Prostate gland (tissue), 2 donors: ENCODE data around the gene KPNA3.

Experiments
- POLR2AphosphoS5 ChIP-seq: sonication (generic); formaldehyde crosslinking; IDR thresholded peaks from one replicate; pipeline ENCODE4 v1.6.1; 2017; ENCODE audit warnings: antibody characterized with exemption
- TF ChIP-seq, protein P1 (sequence below), 4 experiments: fragments of 200-600 bp in 2 of 4; fragments of 450-650 bp in 2 of 4; sonication (generic) in 2 of 4; IDR thresholded peaks; 1 replicate in 3 of 4; 2 replicates in 1 of 4; pipeline ENCODE4 v1.5.1; 2016 to 2019; ENCODE audit warnings: antibody characterized with exemption in 4 of 4, mild to moderate bottlenecking in 2 of 4, moderate library complexity in 2 of 4

DNA sequence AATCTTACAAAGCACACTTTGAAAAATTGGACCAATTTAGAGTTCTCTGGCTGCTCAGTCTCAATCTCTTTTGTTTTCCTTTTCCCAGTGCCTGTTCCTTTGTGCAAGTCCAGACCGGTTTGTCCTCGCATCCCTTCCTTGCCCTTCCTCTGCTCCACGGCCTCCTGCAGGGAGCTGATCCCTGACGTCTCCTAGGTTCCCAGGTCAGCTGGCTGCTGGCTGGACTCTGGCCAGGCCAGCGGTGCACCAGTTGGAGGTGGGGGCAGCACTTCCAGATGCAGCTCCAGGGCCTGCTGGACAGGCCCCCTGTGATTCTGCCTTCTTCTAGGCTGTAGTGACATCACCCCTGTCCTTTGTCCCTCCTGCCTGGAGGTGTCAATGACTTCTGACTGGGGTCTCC lies 44.0 kb upstream of the KPNA3 start:
- no peak for TF ChIP-seq POLR2AphosphoS5
- TF ChIP-seq, protein P1, sequence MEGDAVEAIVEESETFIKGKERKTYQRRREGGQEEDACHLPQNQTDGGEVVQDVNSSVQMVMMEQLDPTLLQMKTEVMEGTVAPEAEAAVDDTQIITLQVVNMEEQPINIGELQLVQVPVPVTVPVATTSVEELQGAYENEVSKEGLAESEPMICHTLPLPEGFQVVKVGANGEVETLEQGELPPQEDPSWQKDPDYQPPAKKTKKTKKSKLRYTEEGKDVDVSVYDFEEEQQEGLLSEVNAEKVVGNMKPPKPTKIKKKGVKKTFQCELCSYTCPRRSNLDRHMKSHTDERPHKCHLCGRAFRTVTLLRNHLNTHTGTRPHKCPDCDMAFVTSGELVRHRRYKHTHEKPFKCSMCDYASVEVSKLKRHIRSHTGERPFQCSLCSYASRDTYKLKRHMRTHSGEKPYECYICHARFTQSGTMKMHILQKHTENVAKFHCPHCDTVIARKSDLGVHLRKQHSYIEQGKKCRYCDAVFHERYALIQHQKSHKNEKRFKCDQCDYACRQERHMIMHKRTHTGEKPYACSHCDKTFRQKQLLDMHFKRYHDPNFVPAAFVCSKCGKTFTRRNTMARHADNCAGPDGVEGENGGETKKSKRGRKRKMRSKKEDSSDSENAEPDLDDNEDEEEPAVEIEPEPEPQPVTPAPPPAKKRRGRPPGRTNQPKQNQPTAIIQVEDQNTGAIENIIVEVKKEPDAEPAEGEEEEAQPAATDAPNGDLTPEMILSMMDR (IDR thresholded peaks at IDR 0.05) = no peak
